GM04503 (cell line): ENCODE results near the gene CHAD.
"Not testable (repeated sequence)": the region's sequence is repeated elsewhere in the genome, so short reads cannot be mapped to it uniquely, and the experiment has no call there.

Experiments
- DNase-seq: peaks from one replicate; pipeline ENCODE4 v3.0.0-alpha.2; 2012; ENCODE audit warnings: low read depth

Gene CHAD

DNA sequence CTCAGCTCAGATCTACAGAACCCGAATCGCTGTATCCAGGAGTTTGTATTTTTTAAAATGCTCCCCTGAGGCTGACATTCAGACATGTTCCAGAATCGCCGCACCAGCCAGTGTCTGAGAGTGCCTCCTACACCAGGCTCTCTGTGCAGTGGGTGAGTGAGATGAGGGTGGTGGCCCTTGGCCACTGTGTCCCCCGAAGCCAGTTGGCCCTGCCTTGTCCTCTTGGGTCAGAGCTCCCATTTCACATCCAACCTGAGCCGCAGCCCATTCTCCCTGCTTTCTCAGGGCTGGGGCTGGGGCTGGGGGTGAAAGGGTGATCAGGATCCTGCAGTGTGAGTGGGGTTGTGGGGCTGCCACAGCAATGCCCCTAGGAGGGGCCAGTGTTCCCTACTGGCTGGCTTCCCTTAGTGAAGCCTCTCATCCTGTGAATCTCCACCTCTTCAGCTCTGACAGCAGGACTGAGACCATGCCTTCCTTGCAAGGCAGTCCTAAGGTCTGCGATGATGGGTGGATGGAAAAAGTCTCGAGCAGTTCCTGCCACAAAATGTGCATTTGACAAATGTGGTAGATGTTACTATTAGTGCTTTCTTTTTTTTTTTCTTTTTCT lies 26.6 kb upstream of the CHAD start:
- DNase-seq: no peak

DNA sequence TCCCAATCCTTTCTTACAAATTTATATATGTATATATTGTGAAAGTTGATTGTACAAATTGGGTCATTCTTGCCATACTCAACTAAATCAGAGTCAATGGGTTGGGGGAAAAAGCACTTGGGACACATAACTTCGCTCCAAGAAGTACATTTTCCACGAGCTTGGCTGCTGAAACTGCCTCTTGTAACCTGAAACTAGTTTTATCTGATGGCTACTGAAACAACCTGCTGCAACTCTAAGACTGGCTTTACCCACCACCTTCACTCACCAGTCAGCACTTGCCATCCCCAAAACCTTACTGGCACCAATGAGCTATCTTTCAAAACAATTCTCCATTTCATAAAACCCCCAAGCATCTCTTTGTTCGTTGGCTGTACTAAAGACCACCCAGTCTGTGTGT lies 25.1 kb upstream of the CHAD start:
- no peak for DNase-seq

DNA sequence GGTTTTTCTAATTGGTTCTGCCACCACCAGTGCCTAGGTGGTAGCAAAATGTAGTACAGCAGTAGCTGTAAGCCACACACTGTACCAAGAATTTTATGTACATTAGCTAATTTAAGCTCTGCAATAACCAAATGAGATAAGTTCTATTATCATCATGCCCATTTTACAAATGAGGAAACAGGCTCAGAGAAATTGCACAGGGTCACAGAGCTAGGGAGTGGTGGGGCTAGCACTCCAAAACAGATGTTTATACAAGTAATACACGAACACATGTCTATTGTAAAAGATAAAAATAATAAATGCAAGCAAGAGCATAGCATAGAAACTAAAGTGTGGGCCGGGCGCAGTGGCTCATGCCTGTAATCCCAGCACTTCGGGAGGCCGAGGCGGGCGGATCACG lies 23.5 kb upstream of the CHAD start:
- DNase-seq: no peak

DNA sequence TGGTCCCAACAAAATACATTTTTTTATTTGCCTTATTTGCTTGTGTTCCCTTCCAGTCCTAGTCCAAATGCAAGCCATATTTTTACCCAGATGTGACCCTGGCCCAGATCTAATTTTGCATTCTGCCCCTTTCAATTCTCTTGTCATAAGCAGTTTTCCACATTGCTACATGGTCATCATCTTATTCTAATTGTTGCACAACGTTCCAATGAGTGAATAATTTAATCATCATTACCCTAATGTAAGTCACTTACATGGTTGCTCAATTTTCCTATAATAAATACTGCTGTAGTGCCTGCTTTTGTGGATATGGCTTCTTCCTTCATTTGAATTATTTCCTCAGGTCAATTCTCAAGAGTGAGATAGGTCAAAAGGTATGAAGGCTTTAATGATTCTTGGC lies 22.8 kb upstream of the CHAD start:
- no peak for DNase-seq

DNA sequence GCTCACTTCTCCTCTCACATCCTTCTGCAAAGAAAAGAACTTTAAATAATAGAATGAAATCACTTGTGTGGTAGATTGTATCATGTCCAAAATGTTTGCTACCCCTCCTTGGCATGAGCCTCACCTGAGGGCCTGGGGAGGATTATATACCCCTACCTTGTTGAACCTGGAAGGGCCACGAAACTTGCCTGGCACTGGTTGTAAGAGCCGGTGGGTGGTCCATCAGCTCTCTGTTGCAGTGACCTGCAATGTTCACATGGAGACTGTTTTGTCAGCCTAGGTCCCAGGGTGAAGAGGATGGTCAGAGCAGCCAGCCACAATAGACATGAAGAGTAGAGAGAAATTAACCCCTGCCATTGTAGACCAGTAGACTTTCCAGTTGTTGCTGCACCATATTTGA lies 20.2 kb upstream of the CHAD start:
- DNase-seq: no peak

GRCh38 chr17:50487213-50488096 lies 18.8 kb upstream of the CHAD start:
- no peak for DNase-seq

- no peak for DNase-seq
Observed at GRCh38 chr17:50484386-50485155, 15.9 kb upstream of the CHAD start.

GRCh38 chr17:50483266-50483665 lies 14.6 kb upstream of the CHAD start:
- no peak for DNase-seq

DNA sequence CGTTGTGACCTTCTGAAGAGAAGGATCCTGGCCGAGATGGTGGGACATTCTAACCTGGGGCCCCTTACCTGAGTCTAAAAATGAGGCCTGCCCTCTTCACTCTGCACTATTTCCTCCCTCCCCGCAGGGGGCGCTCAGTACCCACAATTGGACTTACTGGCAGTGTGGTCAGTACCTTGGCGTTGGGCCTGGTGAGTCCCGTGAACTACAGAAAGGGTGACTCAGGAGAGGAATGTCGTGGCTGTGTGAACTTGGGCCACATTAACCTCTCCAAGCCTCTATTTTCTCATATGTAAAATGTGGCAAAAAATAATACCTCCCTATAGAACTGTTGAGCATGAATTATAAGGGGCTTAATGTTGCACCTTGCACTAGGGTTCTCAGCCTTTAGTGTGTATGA lies 13.8 kb upstream of the CHAD start:
- peak; percentile 81 for DNase-seq

DNA sequence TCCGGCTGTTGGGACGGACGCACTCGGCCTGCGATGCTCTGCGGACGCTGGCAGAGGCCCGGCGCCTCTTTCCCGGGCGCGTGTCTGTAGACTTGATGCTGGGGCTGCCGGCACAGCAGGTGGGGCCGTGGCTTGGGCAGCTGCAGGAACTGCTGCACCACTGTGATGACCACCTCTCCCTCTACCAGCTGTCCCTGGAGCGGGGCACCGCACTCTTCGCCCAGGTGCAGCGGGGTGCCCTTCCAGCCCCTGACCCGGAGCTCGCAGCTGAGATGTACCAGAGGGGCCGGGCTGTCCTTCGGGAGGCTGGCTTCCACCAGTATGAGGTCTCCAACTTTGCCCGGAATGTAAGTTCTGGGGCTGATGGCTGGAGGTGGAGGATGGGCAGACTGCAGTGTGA lies 13.4 kb upstream of the CHAD start:
- DNase-seq: no peak

DNA sequence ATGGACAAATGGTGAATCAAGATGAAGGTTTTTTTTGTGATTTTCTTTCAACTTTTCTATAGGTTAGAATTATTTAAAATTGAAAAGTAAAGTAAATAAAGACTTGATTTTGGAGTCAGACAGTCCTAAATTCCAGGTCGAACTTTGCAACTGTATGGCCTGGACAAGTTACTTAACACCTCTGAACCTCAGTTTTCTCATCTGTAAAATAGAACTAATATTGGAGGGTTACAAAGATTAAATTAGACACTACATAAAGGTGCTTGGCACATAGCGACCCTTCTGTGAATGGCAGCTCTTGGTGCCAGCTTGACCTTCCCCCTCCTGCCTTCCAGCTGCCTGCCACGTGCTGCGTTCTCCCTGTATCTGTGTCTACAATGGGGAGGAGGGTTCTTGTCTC lies 13.0 kb upstream of the CHAD start:
- no peak for DNase-seq

DNA sequence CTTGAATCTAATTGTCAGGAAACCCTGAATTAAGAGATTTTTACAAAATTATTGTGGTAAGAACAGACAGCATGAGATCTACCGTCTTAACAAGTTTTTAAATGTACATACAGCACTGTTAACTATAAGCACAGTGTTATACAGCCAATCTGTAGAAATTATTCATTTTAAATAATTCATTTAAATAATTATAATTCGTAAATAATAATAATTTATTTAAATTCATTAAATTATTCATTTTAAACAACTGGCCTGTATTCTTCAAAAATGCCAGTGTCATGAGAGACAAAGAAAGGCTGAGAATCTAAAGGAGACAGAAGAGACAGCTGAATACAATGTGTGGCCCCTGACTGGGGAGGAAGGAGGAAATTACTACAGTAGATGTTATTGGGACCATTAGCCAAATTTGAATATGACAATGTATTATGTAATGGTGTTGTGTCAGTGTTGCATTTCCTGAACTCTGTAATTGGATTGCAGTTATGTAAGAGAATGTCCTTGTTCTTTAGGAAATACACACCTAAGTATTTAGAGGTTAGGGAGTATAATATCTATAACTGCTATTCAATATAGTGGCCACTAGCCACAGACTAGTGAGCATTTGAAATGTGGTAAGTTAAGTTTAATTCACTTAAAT lies 12.3 kb upstream of the CHAD start:
- no peak for DNase-seq

DNA sequence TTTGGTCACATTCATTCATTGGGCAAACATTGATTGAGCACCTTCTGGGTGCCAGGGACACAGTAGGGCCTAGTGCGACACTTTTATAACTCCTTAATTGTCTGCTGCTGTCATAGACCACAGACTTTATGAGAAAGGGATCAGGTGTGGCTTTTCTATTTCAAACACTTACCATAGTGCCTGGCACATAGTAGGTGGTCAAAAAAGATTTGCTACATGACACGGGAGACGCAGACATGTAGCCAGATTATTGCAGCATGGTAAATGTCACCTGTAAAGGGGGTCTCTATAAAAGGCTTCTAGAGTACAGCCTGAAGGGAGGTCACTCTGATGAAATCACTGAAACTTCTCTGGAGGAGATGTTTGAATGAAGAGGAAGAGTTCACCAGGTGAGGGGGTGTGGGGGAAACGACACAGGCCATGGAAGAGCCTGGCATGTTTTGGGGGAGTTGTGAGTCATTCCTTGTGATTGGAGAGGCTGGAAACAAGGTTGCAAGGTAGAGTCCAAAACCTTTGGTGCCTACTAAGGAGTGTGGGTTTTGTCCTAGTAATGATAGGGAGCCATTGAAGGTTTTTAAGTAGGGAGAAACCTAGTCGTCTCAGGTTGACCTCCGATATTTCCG lies 11.6 kb upstream of the CHAD start:
- DNase-seq: no peak

DNA sequence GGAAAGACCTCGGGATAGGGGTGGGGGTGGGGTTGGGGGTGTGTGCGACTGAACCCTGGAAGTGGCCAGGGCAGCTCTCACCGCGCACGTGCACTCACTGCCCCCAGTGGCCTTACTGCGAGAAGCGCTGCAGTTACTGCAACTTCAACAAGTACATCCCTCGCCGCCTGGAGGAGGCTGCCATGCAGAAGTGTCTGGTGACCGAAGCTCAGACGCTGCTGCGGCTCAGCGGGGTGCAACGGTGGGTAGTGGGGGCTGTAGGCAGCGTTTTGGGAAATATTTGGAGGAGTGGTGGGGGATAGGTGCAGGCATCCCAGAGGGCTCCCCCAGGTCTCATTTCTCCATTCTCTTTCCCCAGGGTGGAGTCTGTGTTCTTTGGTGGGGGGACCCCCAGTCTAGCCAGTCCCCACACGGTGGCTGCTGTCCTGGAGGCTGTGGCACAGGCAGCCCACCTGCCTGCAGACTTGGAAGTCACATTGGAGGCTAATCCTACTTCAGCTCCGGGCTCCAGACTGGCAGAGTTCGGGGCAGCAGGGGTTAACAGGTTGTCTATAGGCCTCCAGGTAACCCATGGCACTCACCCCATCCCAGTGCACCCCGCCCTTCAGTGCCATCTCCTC lies 11.0 kb upstream of the CHAD start:
- no peak for DNase-seq

- DNase-seq: peak; percentile 37
Observed at GRCh38 chr17:50478391-50479381, 10.0 kb upstream of the CHAD start, which contains the start of gene RSAD1. Gene RSAD1, plus strand, starts transcription at chr17:50478860. Its CDS starts 25 bp downstream, at chr17:50478885.

DNA sequence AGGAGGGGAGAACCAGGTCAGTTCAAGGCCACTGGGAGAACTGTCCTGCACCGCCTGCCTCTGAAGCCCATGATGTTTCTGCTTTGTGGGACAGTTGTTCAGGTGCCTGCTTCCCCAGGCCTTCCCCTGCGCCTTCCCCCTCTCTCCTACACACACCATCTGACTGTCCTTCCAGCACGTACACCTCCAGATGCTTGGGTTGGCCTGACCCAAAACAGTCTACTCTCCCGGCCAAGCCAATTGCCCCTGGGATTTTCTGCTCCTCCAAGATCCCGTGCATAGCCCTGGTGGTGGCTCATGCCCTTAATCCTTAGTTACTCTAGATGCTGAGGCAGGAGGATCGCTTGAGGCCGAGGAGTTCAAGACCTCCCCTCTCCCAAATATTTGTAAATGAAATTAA lies 9.3 kb upstream of the CHAD start:
- no peak for DNase-seq

DNA sequence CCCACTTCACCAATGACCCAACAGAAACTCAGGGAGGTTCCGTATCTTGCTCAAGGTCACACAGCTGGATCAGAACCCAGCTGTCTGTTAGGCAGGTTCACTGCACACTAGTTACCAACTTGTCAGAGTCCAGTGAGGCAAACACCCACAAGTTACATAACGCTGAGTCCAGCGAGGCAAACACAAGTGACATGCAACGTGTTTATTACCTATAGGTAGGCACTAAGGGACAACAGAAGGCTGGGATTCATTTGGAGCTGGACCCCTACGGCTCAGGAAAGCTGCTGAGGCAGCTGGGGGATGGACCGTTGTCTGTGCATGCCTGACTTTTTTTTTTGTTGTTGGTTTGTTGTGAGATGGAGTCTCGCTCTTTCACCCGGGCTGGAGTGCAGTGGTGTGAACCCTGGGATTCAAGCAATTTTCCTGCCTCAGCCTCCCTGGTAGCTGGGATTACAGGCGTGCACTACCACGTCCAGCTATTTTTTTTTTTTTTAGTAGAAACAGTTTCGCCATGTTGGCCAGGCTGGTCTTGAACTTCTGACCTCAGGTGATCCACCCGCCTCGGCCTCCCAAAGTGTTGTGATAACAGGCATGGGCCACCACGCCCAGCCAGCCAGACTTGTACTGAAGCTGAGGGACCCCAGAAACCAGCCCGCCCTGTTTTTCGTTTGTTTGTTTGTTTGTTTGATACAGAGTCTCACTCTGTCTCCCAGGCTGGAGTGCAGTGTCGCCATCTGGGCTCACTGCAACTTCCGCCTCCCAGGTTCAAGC lies 8.1 kb upstream of the CHAD start:
- no peak for DNase-seq

GRCh38 chr17:50475775-50476544 lies 7.3 kb upstream of the CHAD start:
- DNase-seq: not testable (repeated sequence)

- no peak for DNase-seq
Observed at GRCh38 chr17:50475362-50475761, 6.7 kb upstream of the CHAD start.
